Liver (tissue), 9 donors: ENCODE data around the gene GPANK1. TPM values are rescaled to one million over a fixed set of nuclear protein-coding genes. Genes with fewer than 3 reads are reported as not detected.
"Not testable (repeated sequence)": the region's sequence is repeated elsewhere in the genome, so short reads cannot be mapped to it uniquely, and the experiment has no call there.

Experiments
- DNase-seq: peaks from one replicate; pipeline ENCODE4 v3.0.0-alpha.2; 2017; ENCODE audit warnings: low spot score
- H3K27ac ChIP-seq, 2 donors: one replicate each; pipeline ENCODE4 v1.7.0; 2013; ENCODE audit warnings: inconsistent platforms in 2 of 2, low read length in 2 of 2, control low read depth in 1 of 2, low read depth in 1 of 2, mild to moderate bottlenecking in 1 of 2
- H3K27me3 ChIP-seq, 4 donors: one replicate each; pipeline versions ENCODE4 v1.6.1 to v1.7.0; 2013; ENCODE audit warnings: low read length in 3 of 4, inconsistent platforms in 1 of 4, mild to moderate bottlenecking in 1 of 4, moderate library complexity in 1 of 4; ENCODE audit not compliant: control insufficient read depth in 4 of 4, insufficient read depth in 4 of 4
- H3K36me3 ChIP-seq, 4 donors: one replicate each; pipeline versions ENCODE4 v1.6.1 to v1.7.0; 2013; ENCODE audit warnings: low read length in 3 of 4, mild to moderate bottlenecking in 3 of 4, low read depth in 1 of 4, moderate library complexity in 1 of 4; ENCODE audit not compliant: control insufficient read depth in 4 of 4, insufficient read depth in 3 of 4
- H3K4me1 ChIP-seq, 4 donors: one replicate each; pipeline versions ENCODE4 v1.6.1 to v1.7.0; 2013; ENCODE audit warnings: low read length in 3 of 4, mild to moderate bottlenecking in 3 of 4, moderate library complexity in 1 of 4; ENCODE audit not compliant: control insufficient read depth in 4 of 4, insufficient read depth in 4 of 4
- H3K4me3 ChIP-seq, 3 donors: one replicate each; pipeline versions ENCODE4 v1.6.1 to v1.7.0; 2013; ENCODE audit warnings: low read length in 3 of 3, control low read depth in 1 of 3, low read depth in 1 of 3, mild to moderate bottlenecking in 1 of 3
- H3K9ac ChIP-seq, 2 donors: one replicate each; pipeline ENCODE4 v1.7.0; 2013; ENCODE audit warnings: low read length in 2 of 2, mild to moderate bottlenecking in 2 of 2, moderate library complexity in 2 of 2, control low read depth in 1 of 2, low read depth in 1 of 2
- H3K9me3 ChIP-seq, 4 donors: one replicate each; pipeline versions ENCODE4 v1.6.1 to v1.7.0; 2013; ENCODE audit warnings: low read length in 3 of 4; ENCODE audit not compliant: control insufficient read depth in 4 of 4
- EGR1 ChIP-seq, 2 donors: IDR thresholded peaks; 2 replicates each; pipeline ENCODE4 v1.6.1; 2016 to 2018; ENCODE audit warnings: antibody characterized with exemption in 2 of 2, low read depth in 2 of 2
- FOXA1 ChIP-seq: IDR thresholded peaks from 2 replicates; pipeline ENCODE4 v1.6.1; 2016; ENCODE audit warnings: antibody characterized with exemption
- GABPA ChIP-seq, 2 donors: IDR thresholded peaks in 1 of 2; conservative IDR thresholded peaks in 1 of 2; 2 replicates each; pipeline ENCODE4 v1.6.1; 2016; ENCODE audit warnings: antibody characterized with exemption in 2 of 2, mild to moderate bottlenecking in 1 of 2, moderate library complexity in 1 of 2
- JUND ChIP-seq, 2 donors: IDR thresholded peaks; 2 replicates each; pipeline ENCODE4 v1.6.1; 2016; ENCODE audit warnings: antibody characterized with exemption in 2 of 2
- NR2F2 ChIP-seq: IDR thresholded peaks from 2 replicates; pipeline ENCODE4 v1.6.1; 2016; ENCODE audit warnings: antibody characterized with exemption
- RAD21 ChIP-seq, 2 donors: IDR thresholded peaks; 2 replicates each; pipeline ENCODE4 v1.6.1; 2016; ENCODE audit warnings: antibody characterized with exemption in 2 of 2, mild to moderate bottlenecking in 2 of 2
- RXRA ChIP-seq, 2 donors: IDR thresholded peaks; 2 replicates each; pipeline ENCODE4 v1.6.1; 2017 to 2018; ENCODE audit warnings: antibody characterized with exemption in 2 of 2, mild to moderate bottlenecking in 1 of 2
- SP1 ChIP-seq: IDR thresholded peaks from 2 replicates; pipeline ENCODE4 v1.6.1; 2018; ENCODE audit warnings: antibody characterized with exemption, mild to moderate bottlenecking
- TAF1 ChIP-seq: conservative IDR thresholded peaks from 2 replicates; pipeline ENCODE4 v1.6.1; 2016; ENCODE audit warnings: antibody characterized with exemption, mild to moderate bottlenecking
- whole genome bisulfite sequencing: extraction: QIAGEN DNeasy Blood & Tissue Kit; methylation state at CpG from one replicate; pipeline ENCODE4 v1.1.7; 2013; 5-methylcytosine and 5-hydroxymethylcytosine counted together
- polyA plus RNA-seq, 2 donors: library from polyadenylated mRNA; stranded (reverse) in 1 of 2; unstranded in 1 of 2; fragments of 200-250 nt in 1 of 2; fragments of >200 nt in 1 of 2; fragmentation: Nextera tagmentation in 1 of 2; extraction: Ambion mirVana in 1 of 2; gene quantifications; one replicate each; pipeline versions ENCODE4 v1.2.1 to v1.2.3, GENCODE V29; 2013 to 2015
- total RNA-seq, 2 donors: library from RNA; depleted of rRNA; stranded (reverse); fragments of >200 nt; gene quantifications; one replicate each; pipeline ENCODE4 v1.2.3, GENCODE V29; 2014
- TF ChIP-seq, protein P1 (sequence below): fragments of 150-350 bp; IDR thresholded peaks from 2 replicates; pipeline ENCODE4 v1.5.1; 2017; ENCODE audit warnings: improper control_type of control experiment, low read depth, low read length; ENCODE audit not compliant: missing input control
- TF ChIP-seq, protein P2 (sequence below): IDR thresholded peaks from 2 replicates; pipeline ENCODE4 v1.6.1; 2016; ENCODE audit warnings: antibody characterized with exemption
- TF ChIP-seq, protein P3 (sequence below): IDR thresholded peaks from 2 replicates; pipeline ENCODE4 v1.6.1; 2016; ENCODE audit warnings: antibody characterized with exemption, mild to moderate bottlenecking
- TF ChIP-seq, protein P4 (sequence below): IDR thresholded peaks from 2 replicates; pipeline ENCODE4 v1.6.1; 2016; ENCODE audit warnings: antibody characterized with exemption
- donor health status: healthy.
- donor health status: healthy.
- donor health status: healthy.
- donor health status: healthy.
- donor health status: healthy.

GPANK1 gene
- total and polyA plus RNA-seq, 4 donors, result 7.6 to 13.9 (median 11.2) TPM

DNA sequence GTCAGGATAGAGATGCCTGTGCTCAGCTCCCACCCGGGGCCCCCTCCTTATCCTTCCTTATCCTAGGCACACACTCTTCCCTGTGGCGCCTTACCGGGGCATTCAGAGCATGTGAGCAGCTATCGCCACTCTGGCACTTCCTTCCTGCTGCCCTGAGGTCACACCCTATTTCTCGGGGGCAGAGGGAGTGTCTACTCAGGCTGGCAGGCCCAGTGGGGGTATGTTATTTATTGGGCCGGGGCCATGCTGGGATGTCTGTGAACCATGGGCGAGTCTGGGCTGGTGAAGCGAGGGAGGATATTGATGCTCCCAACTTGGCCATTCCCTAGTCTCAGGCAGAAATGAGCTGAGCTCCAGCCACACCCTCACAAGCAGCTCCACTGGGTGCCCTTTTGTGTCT, 46.4 kb upstream of the GPANK1 start:
- no peaks in the 10 kb centered on the region for H3K9me3 ChIP-seq
- H3K27ac ChIP-seq, result no peak overlapping the region
- no peaks in the 10 kb centered on the region for H3K36me3 ChIP-seq
- H3K4me3 ChIP-seq, result no peak overlapping the region
- no peaks in the 10 kb centered on the region for H3K27me3 ChIP-seq
- no peak for TF ChIP-seq GABPA (IDR thresholded peaks at IDR 0.05 in 1 of 2, conservative IDR thresholded peaks at IDR 0.05 in 1 of 2)
- TF ChIP-seq, protein P1, sequence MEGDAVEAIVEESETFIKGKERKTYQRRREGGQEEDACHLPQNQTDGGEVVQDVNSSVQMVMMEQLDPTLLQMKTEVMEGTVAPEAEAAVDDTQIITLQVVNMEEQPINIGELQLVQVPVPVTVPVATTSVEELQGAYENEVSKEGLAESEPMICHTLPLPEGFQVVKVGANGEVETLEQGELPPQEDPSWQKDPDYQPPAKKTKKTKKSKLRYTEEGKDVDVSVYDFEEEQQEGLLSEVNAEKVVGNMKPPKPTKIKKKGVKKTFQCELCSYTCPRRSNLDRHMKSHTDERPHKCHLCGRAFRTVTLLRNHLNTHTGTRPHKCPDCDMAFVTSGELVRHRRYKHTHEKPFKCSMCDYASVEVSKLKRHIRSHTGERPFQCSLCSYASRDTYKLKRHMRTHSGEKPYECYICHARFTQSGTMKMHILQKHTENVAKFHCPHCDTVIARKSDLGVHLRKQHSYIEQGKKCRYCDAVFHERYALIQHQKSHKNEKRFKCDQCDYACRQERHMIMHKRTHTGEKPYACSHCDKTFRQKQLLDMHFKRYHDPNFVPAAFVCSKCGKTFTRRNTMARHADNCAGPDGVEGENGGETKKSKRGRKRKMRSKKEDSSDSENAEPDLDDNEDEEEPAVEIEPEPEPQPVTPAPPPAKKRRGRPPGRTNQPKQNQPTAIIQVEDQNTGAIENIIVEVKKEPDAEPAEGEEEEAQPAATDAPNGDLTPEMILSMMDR, result no peak
- no peak for TF ChIP-seq JUND (IDR thresholded peaks at IDR 0.05)
- no peak for TF ChIP-seq RAD21 (IDR thresholded peaks at IDR 0.05)
- no peak for TF ChIP-seq EGR1 (IDR thresholded peaks at IDR 0.05; ENCODE audit: low read depth in 2 of 2)
- TF ChIP-seq, protein P2, sequence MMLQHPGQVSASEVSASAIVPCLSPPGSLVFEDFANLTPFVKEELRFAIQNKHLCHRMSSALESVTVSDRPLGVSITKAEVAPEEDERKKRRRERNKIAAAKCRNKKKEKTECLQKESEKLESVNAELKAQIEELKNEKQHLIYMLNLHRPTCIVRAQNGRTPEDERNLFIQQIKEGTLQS, result no peak
- TF ChIP-seq RXRA (IDR thresholded peaks at IDR 0.05), result no peak
- TF ChIP-seq, protein P3, sequence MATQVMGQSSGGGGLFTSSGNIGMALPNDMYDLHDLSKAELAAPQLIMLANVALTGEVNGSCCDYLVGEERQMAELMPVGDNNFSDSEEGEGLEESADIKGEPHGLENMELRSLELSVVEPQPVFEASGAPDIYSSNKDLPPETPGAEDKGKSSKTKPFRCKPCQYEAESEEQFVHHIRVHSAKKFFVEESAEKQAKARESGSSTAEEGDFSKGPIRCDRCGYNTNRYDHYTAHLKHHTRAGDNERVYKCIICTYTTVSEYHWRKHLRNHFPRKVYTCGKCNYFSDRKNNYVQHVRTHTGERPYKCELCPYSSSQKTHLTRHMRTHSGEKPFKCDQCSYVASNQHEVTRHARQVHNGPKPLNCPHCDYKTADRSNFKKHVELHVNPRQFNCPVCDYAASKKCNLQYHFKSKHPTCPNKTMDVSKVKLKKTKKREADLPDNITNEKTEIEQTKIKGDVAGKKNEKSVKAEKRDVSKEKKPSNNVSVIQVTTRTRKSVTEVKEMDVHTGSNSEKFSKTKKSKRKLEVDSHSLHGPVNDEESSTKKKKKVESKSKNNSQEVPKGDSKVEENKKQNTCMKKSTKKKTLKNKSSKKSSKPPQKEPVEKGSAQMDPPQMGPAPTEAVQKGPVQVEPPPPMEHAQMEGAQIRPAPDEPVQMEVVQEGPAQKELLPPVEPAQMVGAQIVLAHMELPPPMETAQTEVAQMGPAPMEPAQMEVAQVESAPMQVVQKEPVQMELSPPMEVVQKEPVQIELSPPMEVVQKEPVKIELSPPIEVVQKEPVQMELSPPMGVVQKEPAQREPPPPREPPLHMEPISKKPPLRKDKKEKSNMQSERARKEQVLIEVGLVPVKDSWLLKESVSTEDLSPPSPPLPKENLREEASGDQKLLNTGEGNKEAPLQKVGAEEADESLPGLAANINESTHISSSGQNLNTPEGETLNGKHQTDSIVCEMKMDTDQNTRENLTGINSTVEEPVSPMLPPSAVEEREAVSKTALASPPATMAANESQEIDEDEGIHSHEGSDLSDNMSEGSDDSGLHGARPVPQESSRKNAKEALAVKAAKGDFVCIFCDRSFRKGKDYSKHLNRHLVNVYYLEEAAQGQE, result no peak
- no peak for TF ChIP-seq SP1
- no peak for TF ChIP-seq TAF1
- no peak for TF ChIP-seq FOXA1
- TF ChIP-seq, protein P4, sequence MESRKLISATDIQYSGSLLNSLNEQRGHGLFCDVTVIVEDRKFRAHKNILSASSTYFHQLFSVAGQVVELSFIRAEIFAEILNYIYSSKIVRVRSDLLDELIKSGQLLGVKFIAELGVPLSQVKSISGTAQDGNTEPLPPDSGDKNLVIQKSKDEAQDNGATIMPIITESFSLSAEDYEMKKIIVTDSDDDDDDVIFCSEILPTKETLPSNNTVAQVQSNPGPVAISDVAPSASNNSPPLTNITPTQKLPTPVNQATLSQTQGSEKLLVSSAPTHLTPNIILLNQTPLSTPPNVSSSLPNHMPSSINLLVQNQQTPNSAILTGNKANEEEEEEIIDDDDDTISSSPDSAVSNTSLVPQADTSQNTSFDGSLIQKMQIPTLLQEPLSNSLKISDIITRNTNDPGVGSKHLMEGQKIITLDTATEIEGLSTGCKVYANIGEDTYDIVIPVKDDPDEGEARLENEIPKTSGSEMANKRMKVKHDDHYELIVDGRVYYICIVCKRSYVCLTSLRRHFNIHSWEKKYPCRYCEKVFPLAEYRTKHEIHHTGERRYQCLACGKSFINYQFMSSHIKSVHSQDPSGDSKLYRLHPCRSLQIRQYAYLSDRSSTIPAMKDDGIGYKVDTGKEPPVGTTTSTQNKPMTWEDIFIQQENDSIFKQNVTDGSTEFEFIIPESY, result no peak
- no peak overlapping the region for H3K9ac ChIP-seq
- no peak for DNase-seq
- WGBS, result 65% methylated on average over 8 of the region's 8 CpGs
- H3K4me1 ChIP-seq, result no peaks in the 10 kb centered on the region

DNA sequence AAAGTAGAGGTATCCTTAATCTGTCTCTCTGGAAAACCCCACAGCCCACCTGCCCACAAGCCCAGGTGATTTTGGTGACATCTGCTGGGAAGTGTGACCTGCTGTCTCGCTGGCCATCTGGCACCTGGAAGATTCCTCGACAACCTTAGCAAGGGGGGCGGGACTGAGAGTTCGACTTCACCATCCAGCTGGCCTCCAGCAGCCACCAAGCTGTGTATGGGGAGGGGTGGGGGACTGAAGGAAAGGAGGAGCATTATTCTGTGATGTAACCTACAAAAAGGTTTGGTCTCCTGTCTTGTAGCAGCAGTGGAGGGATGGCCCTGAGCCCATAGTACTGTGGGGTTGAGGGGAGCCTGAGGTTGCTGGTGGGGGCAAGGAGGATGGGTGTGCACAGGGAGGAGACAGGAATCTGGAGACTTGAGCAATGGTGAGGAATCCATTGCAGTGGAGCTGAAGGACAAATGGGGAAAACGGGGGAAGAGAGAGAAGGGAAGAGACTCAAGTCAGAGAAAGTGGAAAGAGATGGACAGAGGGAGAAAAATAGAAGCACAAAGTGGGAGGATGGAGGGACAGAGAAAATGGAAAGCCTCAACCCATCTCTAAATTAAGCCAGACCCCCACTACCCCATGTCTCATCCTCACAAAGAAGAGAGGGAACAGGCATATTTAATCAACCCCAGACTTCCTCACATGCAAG, 45.9 kb upstream of the GPANK1 start:
- Histone ChIP-seq H3K27me3 (no peaks in the 10 kb centered on the region), H3K9ac (no peak overlapping the region), H3K36me3 (no peaks in the 10 kb centered on the region), H3K4me1 (no peaks in the 10 kb centered on the region), H3K9me3 (no peaks in the 10 kb centered on the region), H3K27ac (no peak overlapping the region), H3K4me3 (no peak overlapping the region)
- no peak for DNase-seq
- TF ChIP-seq, protein P3, result no peak
- no peak for TF ChIP-seq NR2F2
- WGBS, result 66% methylated on average over 5 of the region's 5 CpGs

DNA sequence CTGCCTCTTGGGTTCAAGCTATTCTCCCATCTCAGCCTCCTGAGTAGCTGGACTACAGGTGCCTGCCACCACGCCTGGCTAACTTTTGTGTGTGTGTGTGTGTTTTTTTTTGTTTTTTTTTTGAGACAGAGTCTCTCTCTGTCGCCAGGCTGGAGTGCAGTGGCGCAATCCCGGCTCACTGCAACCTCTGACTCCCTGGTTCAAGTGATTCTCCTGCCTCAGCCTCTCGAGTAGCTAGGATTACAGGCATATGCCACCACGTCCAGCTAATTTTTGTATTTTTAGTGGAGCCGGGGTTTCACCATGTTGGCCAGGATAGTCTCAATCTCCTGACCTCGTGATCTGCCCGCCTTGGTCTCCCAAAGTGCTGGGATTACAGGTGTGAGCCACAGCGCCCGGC, 44.4 kb upstream of the GPANK1 start:
- WGBS, result 84% methylated on average over 11 of the region's 11 CpGs
- H3K9me3 ChIP-seq, H3K4me1 ChIP-seq, H3K27ac ChIP-seq, H3K4me3 ChIP-seq, H3K9ac ChIP-seq, H3K36me3 ChIP-seq, H3K27me3 ChIP-seq, DNase-seq: not testable (repeated sequence)
